Natural killer cell (primary cell): Measurements from ENCODE around the gene CCSER2. TPM values are rescaled to one million over a fixed set of nuclear protein-coding genes. Genes with fewer than 3 reads are reported as not detected.

Experiments
- ATAC-seq, 3 donors: fragments of 150-1000 bp in 2 of 3; fragments of 200-7000 bp in 1 of 3; cut with Tn5 transposase; 1 replicate in 1 of 3; 2 replicates in 2 of 3; pipeline ENCODE4 v1.10.0; 2021; ENCODE audit warnings: mild to moderate bottlenecking in 2 of 3, moderate library complexity in 2 of 3
- DNase-seq, 2 donors: peaks; one replicate each; pipeline versions ENCODE4 v3.0.0 to v3.0.0-alpha.2; 2013 to 2021; ENCODE audit warnings: mixed read lengths in 1 of 2
- H3K27ac ChIP-seq: one replicate; pipeline ENCODE4 v1.5.1; 2013; ENCODE audit warnings: mild to moderate bottlenecking, low read length
- H3K27me3 ChIP-seq: one replicate; pipeline ENCODE4 v1.6.1; 2013; ENCODE audit warnings: low read length; ENCODE audit not compliant: control insufficient read depth, insufficient read depth
- H3K36me3 ChIP-seq: one replicate; pipeline ENCODE4 v1.6.1; 2013; ENCODE audit warnings: low read length; ENCODE audit not compliant: control insufficient read depth, insufficient read depth
- H3K4me1 ChIP-seq: one replicate; pipeline ENCODE4 v1.6.1; 2013; ENCODE audit warnings: low read length; ENCODE audit not compliant: control insufficient read depth, insufficient read depth
- H3K4me3 ChIP-seq: one replicate; pipeline ENCODE4 v1.5.1; 2013; ENCODE audit warnings: low read length
- H3K9me3 ChIP-seq: one replicate; pipeline ENCODE4 v1.6.1; 2013; ENCODE audit warnings: low read length; ENCODE audit not compliant: control insufficient read depth, insufficient read depth
- H3K27ac Mint-ChIP-seq, 2 donors: one replicate each; pipeline ENCODE4 v1.8.0; 2022; ENCODE audit warnings: mild to moderate bottlenecking in 2 of 2, mixed read lengths in 2 of 2, moderate library complexity in 1 of 2
- H3K27me3 Mint-ChIP-seq, 2 donors: one replicate each; pipeline ENCODE4 v1.8.0; 2022; ENCODE audit warnings: low read depth in 2 of 2, mixed read lengths in 2 of 2
- H3K36me3 Mint-ChIP-seq: one replicate; pipeline ENCODE4 v1.8.0; 2022; ENCODE audit warnings: mixed read lengths
- H3K4me1 Mint-ChIP-seq, 2 donors: one replicate each; pipeline ENCODE4 v1.8.0; 2022; ENCODE audit warnings: mixed read lengths in 2 of 2
- H3K4me3 Mint-ChIP-seq: one replicate; pipeline ENCODE4 v1.8.0; 2022; ENCODE audit warnings: mild to moderate bottlenecking, moderate library complexity, mixed read lengths
- H3K9me3 Mint-ChIP-seq, 2 donors: one replicate each; pipeline ENCODE4 v1.8.0; 2022; ENCODE audit warnings: mixed read lengths in 2 of 2
- WGBS: methylation state at CpG from one replicate; pipeline ENCODE4 v1.1.7; 2013; ENCODE audit warnings: missing lambda C conversion rate; ENCODE audit not compliant: insufficient coverage; 5-methylcytosine and 5-hydroxymethylcytosine counted together
- intact Hi-C: fragments of 100-400 bp; cut with micrococcal nuclease; formaldehyde crosslinking; loops from one replicate; pipeline ENCODE4 v1.14.2; 2022
- total RNA-seq, 4 donors: library from RNA; stranded (reverse); fragments of 120-200 nt in 1 of 4; gene quantifications; one replicate each; pipeline versions ENCODE4 v1.2.3 to v1.2.4, GENCODE V29; 2013 to 2022
- TF ChIP-seq, protein P1 (sequence below): fragments of 200-600 bp; IDR thresholded peaks from one replicate; pipeline ENCODE4 v1.8.0; 2022; ENCODE audit warnings: antibody characterized with exemption

The CCSER2 gene
- total RNA-seq, 3 donors from 2014 or later (not counting 1 experiment from before 2014, with no cell fraction given), result 125 to 158 (median 146) TPM

DNA sequence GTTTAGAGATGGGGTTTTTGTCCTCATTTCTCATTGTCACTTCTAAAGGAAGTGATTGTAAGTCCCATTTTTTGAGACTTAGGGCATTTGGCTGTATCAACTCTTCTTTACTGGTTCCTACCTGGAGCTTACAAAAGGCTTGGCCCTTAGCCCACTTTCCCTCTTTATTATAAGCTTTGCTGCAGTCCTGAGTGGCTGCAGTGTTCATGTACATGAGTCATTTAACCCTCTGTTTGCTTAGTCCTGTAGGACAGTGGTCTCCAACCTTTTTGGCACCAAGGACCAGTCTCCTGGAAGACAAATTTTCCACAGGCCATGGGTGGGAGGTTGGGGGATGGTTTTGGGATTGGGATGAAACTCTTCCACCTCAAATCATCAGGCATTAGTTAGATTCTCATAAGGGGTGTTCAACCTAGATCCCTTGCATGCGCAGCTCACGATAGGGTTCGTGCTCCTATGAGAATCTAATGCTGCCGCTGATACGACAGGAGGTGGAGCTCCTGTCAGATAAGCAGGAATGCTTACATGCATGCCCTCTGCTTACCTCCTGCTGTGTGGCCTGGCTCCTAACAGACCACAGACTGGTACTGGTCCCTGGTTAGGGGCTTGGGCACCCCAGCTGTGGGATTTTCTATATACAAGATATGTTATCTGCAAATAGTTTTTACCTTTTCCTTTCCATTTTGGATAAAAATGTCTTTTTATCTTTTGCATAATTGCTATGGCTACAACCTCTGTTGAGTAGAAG is 99.7 kb downstream of the CCSER2 start:
- TF ChIP-seq, protein P1, sequence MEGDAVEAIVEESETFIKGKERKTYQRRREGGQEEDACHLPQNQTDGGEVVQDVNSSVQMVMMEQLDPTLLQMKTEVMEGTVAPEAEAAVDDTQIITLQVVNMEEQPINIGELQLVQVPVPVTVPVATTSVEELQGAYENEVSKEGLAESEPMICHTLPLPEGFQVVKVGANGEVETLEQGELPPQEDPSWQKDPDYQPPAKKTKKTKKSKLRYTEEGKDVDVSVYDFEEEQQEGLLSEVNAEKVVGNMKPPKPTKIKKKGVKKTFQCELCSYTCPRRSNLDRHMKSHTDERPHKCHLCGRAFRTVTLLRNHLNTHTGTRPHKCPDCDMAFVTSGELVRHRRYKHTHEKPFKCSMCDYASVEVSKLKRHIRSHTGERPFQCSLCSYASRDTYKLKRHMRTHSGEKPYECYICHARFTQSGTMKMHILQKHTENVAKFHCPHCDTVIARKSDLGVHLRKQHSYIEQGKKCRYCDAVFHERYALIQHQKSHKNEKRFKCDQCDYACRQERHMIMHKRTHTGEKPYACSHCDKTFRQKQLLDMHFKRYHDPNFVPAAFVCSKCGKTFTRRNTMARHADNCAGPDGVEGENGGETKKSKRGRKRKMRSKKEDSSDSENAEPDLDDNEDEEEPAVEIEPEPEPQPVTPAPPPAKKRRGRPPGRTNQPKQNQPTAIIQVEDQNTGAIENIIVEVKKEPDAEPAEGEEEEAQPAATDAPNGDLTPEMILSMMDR, result no peak
- H3K4me3 Mint-ChIP-seq, result no peak overlapping the region
- H3K4me1 ChIP-seq, result peaks cover 6% of the 10 kb centered on the region
- 97% methylated on average over 5 of the region's 5 CpGs for WGBS
- H3K4me1 Mint-ChIP-seq, result peaks cover 38 to 51% of the 10 kb centered on the region in 2 donors
- H3K36me3 ChIP-seq, result peaks cover 5% of the 10 kb centered on the region
- peak overlapping the region; percentile 1 to 3 for H3K27ac Mint-ChIP-seq
- H3K27ac ChIP-seq, result no peak overlapping the region
- no peaks in the 10 kb centered on the region for H3K27me3 Mint-ChIP-seq
- no peaks in the 10 kb centered on the region for H3K36me3 Mint-ChIP-seq
- ATAC-seq (no peak), DNase-seq (no peak)
- intact Hi-C loops, result no loop called here
- H3K27me3 ChIP-seq, result no peaks in the 10 kb centered on the region
- H3K9me3 ChIP-seq, result no peaks in the 10 kb centered on the region
- H3K9me3 Mint-ChIP-seq, result no peaks in the 10 kb centered on the region
- no peak overlapping the region for H3K4me3 ChIP-seq

DNA sequence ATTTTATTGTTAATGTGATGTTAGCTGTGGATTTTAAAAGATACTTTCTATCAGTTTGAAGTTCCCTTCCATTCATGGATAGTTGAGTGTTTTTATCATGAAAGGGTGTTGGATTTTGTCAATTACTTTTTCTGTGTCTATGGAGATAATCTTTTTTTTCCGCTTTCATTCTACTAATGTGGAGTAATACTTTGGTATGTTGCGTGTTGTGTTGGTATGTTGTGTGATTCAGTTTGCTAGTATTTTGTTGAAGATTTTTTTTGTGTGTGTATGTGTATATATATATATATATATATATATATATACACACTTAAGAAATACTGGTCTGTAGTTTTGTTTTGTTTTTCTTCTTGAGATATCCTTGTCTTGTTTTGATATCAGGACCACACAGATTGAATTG is 100.3 kb downstream of the CCSER2 start:
- H3K4me3 Mint-ChIP-seq, result no peak overlapping the region
- H3K4me1 Mint-ChIP-seq, result peaks cover 38 to 51% of the 10 kb centered on the region in 2 donors
- H3K36me3 ChIP-seq, result peaks cover 5% of the 10 kb centered on the region
- 100% methylated on average over 1 of the region's 2 CpGs for WGBS
- no peak overlapping the region for H3K4me3 ChIP-seq
- TF ChIP-seq, protein P1, result no peak
- no peaks in the 10 kb centered on the region for H3K9me3 ChIP-seq
- DNase-seq (no peak), ATAC-seq (no peak)
- H3K36me3 Mint-ChIP-seq, result no peaks in the 10 kb centered on the region
- intact Hi-C loops, result no loop called here
- H3K4me1 ChIP-seq, result peaks cover 6% of the 10 kb centered on the region
- H3K27ac ChIP-seq, result no peak overlapping the region
- H3K27ac Mint-ChIP-seq, result no peak overlapping the region
- no peaks in the 10 kb centered on the region for H3K27me3 ChIP-seq
- H3K9me3 Mint-ChIP-seq, result no peaks in the 10 kb centered on the region
- no peaks in the 10 kb centered on the region for H3K27me3 Mint-ChIP-seq

DNA sequence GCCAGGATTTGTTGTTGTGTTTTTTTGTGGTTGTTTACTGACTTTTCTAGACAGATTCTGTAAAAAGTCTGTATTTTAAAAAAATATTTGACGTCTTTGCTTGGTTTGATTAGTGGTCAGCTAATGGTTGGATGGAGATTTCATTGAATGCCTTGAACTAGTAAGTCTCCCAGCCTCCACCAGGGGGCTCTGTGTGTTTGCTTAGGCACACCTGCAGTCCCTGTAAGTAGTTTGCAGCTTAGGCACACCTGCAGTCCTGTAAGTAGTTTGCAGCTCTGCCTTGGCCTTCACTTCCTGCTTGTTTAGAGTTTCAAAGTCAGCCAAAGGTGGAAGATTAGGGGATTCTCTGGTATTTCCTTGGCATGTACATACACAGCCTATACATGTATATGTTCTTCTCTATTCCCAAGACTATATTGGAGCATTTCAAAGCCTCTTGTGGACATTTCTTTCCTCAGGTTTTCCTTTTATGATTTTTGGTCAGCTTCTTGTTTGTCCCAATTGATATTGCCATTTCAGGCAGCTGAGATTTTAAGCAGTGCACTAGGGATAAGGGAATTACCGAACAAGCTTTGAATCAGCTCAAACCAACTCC is 101.6 kb downstream of the CCSER2 start:
- no peaks in the 10 kb centered on the region for H3K36me3 Mint-ChIP-seq
- H3K4me3 Mint-ChIP-seq, result no peak overlapping the region
- Histone ChIP-seq H3K27ac (no peak overlapping the region), H3K4me3 (no peak overlapping the region), H3K36me3 (peaks cover 5% of the 10 kb centered on the region), H3K4me1 (peaks cover 3% of the 10 kb centered on the region), H3K9me3 (no peaks in the 10 kb centered on the region), H3K27me3 (no peaks in the 10 kb centered on the region)
- peak; percentile 50 to 79 for DNase-seq
- peak; percentile 72 to 91 (median 85) for ATAC-seq
- peak overlapping the region; percentile 1 to 58 for H3K27ac Mint-ChIP-seq
- peaks cover 38 to 52% of the 10 kb centered on the region in 2 donors for H3K4me1 Mint-ChIP-seq
- 60% methylated on average over 2 of the region's 2 CpGs for WGBS
- no peaks in the 10 kb centered on the region for H3K27me3 Mint-ChIP-seq
- intact Hi-C loops, result no loop called here
- H3K9me3 Mint-ChIP-seq, result no peaks in the 10 kb centered on the region
- TF ChIP-seq, protein P1, result peak; percentile 78
